HG02571 (cell line): ENCODE results near the gene TENT4A.
A peak's percentile ranks its signal among the peaks of the same experiment; 100 is the strongest.

Source experiments
- ATAC-seq: cut with Tn5 transposase; IDR thresholded peaks from one replicate; pipeline ENCODE4 v1.9.1; 2021; ENCODE audit warnings: mild to moderate bottlenecking, moderate library complexity; ENCODE audit not compliant: unreplicated experiment

TENT4A gene

GRCh38 chr5:6749026-6749716 lies 35.9 kb downstream of the TENT4A start:
- ATAC-seq: no peak

GRCh38 chr5:6750142-6750840 lies 37.1 kb downstream of the TENT4A start:
- ATAC-seq: no peak

GRCh38 chr5:6750951-6751685 lies 37.9 kb downstream of the TENT4A start:
- no peak for ATAC-seq

- no peak for ATAC-seq
Measured at GRCh38 chr5:6752236-6752635, 39.0 kb downstream of the TENT4A start.

GRCh38 chr5:6752782-6753181 lies 39.5 kb downstream of the TENT4A start:
- no peak for ATAC-seq

- ATAC-seq: no peak
Measured at GRCh38 chr5:6753851-6754250, 40.6 kb downstream of the TENT4A start.

GRCh38 chr5:6754766-6755165 lies 41.5 kb downstream of the TENT4A start:
- no peak for ATAC-seq

GRCh38 chr5:6755519-6755918 lies 42.3 kb downstream of the TENT4A start:
- no peak for ATAC-seq

- no peak for ATAC-seq
Measured at GRCh38 chr5:6755941-6756340, 42.7 kb downstream of the TENT4A start.

GRCh38 chr5:6757414-6757969 lies 44.3 kb downstream of the TENT4A start:
- no peak for ATAC-seq

- ATAC-seq: no peak
Measured at GRCh38 chr5:6758236-6758635, 45.0 kb downstream of the TENT4A start.

- no peak for ATAC-seq
Measured at GRCh38 chr5:6758706-6759105, 45.5 kb downstream of the TENT4A start.

GRCh38 chr5:6759401-6759800 lies 46.2 kb downstream of the TENT4A start:
- ATAC-seq: no peak

- ATAC-seq: no peak
Measured at GRCh38 chr5:6759983-6760382, 46.8 kb downstream of the TENT4A start.

- ATAC-seq: no peak
Measured at GRCh38 chr5:6760686-6761085, 47.5 kb downstream of the TENT4A start.

GRCh38 chr5:6761333-6761732 lies 48.1 kb downstream of the TENT4A start:
- no peak for ATAC-seq

GRCh38 chr5:6762116-6762515 lies 48.9 kb downstream of the TENT4A start:
- no peak for ATAC-seq

GRCh38 chr5:6762697-6763096 lies 49.5 kb downstream of the TENT4A start:
- ATAC-seq: no peak

- no peak for ATAC-seq
Measured at GRCh38 chr5:6763191-6763590, 50.0 kb downstream of the TENT4A start.

- ATAC-seq: peak; percentile 75
Measured at GRCh38 chr5:6765612-6766525, 52.6 kb downstream of the TENT4A start.
